Activated naive CD8-positive, alpha-beta T cell treated with anti-CD3 and anti-CD28 coated beads for 36 hours (primary cell): ENCODE results near the gene FKBP3. TPM values are rescaled to one million over a fixed set of nuclear protein-coding genes. Genes with fewer than 3 reads are reported as not detected.

Experiments used
- DNase-seq: peaks from one replicate; pipeline ENCODE4 v3.0.0; 2021
- H3K27ac Mint-ChIP-seq: one replicate; pipeline ENCODE4 v1.8.0; 2022; ENCODE audit warnings: mild to moderate bottlenecking, moderate library complexity, mixed read lengths
- H3K27me3 Mint-ChIP-seq: one replicate; pipeline ENCODE4 v1.8.0; 2022; ENCODE audit warnings: mild to moderate bottlenecking, mixed read lengths
- H3K36me3 Mint-ChIP-seq: one replicate; pipeline ENCODE4 v1.8.0; 2021; ENCODE audit warnings: mild to moderate bottlenecking, mixed read lengths
- H3K4me1 Mint-ChIP-seq: one replicate; pipeline ENCODE4 v1.8.0; 2021; ENCODE audit warnings: mixed read lengths
- H3K4me3 Mint-ChIP-seq: one replicate; pipeline ENCODE4 v1.8.0; 2022; ENCODE audit warnings: mild to moderate bottlenecking, moderate library complexity, mixed read lengths
- H3K9me3 Mint-ChIP-seq: one replicate; pipeline ENCODE4 v1.8.0; 2022; ENCODE audit warnings: mixed read lengths
- total RNA-seq, 2 experiments: library from RNA; stranded (reverse); gene quantifications; one replicate each; pipeline ENCODE4 v1.2.3, GENCODE V29; 2021

FKBP3 gene
- total RNA-seq, 2 experiments from 2014 or later, result 70.2 to 75.6 TPM

DNA sequence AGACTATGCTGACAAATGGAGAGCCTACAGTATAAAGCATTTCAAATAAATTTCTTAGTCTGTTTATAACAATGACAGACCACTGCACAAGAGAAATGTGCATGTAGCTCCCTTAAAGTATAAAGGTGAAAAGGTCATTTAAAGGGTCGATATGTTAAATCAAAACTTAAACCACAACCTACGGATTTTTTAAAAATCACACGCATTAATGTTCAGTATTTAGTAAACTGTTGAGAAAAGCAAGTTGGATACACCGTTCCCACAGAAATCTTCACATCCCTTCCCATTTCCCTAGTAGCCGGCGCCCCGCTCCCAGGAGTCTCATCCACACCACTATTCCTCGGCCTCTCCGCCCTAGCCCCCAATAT lies 614 bp downstream of the FKBP3 start:
- peak overlapping the region; percentile 99 for H3K4me3 Mint-ChIP-seq
- H3K36me3 Mint-ChIP-seq, result peaks cover 3% of the 10 kb centered on the region
- no peaks in the 10 kb centered on the region for H3K9me3 Mint-ChIP-seq
- DNase-seq, result no peak
- peaks cover 26% of the 10 kb centered on the region for H3K4me1 Mint-ChIP-seq
- no peaks in the 10 kb centered on the region for H3K27me3 Mint-ChIP-seq
- peak overlapping the region; percentile 95 for H3K27ac Mint-ChIP-seq

- H3K4me3 Mint-ChIP-seq, result no peak overlapping the region
- H3K9me3 Mint-ChIP-seq, result no peaks in the 10 kb centered on the region
- no peak overlapping the region for H3K27ac Mint-ChIP-seq
- H3K4me1 Mint-ChIP-seq, result peaks cover 16% of the 10 kb centered on the region
- H3K36me3 Mint-ChIP-seq, result peaks cover 14% of the 10 kb centered on the region
- H3K27me3 Mint-ChIP-seq, result no peaks in the 10 kb centered on the region
- DNase-seq, result no peak
Measured at GRCh38 chr14:45128963-45129629, 5.2 kb downstream of the FKBP3 start.

DNA sequence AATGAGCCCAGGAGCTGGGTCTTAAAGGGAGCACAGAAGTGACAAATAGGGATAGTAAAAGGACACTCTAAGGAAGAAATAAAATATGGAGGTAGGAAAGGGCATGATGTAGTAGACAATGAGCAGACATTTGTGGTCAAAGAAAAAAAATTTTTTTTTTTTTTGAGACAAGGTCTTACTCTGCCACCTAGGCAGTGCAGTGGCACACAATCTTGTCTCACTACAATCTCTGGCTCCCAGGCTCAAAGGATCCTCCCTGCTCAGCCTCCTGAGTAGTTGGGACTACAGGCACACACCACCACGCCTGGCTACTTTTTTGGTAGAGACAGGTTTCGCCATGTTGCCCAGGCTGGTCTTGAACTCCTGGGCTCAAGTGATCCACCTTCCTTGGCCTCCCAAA lies 8.5 kb downstream of the FKBP3 start:
- peaks cover 25% of the 10 kb centered on the region for H3K36me3 Mint-ChIP-seq
- H3K4me1 Mint-ChIP-seq, result peaks cover 6% of the 10 kb centered on the region
- H3K27me3 Mint-ChIP-seq, result no peaks in the 10 kb centered on the region
- no peak overlapping the region for H3K27ac Mint-ChIP-seq
- H3K4me3 Mint-ChIP-seq, result no peak overlapping the region
- peaks cover 1% of the 10 kb centered on the region for H3K9me3 Mint-ChIP-seq
- no peak for DNase-seq

DNA sequence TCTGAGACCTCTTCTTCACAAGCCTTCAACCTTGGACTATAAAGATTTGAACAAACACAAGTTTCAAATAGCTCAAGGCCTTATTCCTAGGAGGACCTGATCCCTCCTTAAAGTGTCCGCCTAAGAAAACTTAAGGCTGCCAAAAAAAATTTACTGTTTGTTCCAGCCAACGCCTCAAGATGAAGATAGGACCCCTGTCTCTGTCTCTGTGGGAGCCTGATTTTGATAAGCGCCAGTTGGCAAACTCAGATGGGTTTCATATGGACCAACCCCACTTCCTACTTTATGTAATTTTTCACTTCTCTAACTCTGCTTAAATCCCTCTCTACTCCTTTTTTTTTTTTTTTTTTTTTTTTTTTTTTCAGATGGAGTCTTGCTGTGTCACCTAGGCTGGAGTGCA lies 11.0 kb downstream of the FKBP3 start:
- Mint-ChIP-seq H3K36me3 (peaks cover 23% of the 10 kb centered on the region), H3K4me3 (no peak overlapping the region), H3K27ac (no peak overlapping the region), H3K4me1 (peaks cover 3% of the 10 kb centered on the region), H3K27me3 (no peaks in the 10 kb centered on the region), H3K9me3 (peaks cover 1% of the 10 kb centered on the region)
- no peak for DNase-seq

DNA sequence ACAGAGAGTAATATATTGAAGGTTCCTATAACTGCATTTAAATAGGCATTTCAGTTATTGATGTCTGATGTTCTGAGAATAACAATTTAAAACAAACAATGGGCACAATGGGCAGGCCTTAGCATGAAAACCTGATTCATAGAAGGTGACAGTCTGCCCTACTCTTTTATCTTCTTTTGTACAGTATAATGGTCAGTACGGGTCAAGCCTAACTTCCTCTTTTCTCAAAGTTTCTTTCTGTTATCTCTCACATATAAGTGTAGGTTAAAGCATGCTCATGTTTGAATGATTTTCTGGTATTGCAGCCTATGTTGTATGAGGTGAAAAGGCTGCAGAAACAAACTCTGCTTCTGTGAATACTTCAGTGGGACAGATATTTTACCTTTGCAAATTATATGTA lies 14.2 kb downstream of the FKBP3 start:
- Mint-ChIP-seq H3K36me3 (peaks cover 22% of the 10 kb centered on the region), H3K27ac (no peak overlapping the region), H3K27me3 (no peaks in the 10 kb centered on the region), H3K4me3 (no peak overlapping the region), H3K9me3 (peaks cover 1% of the 10 kb centered on the region), H3K4me1 (peaks cover 5% of the 10 kb centered on the region)
- no peak for DNase-seq

GRCh38 chr14:45118594-45118993 lies 15.7 kb downstream of the FKBP3 start:
- no peaks in the 10 kb centered on the region for H3K27me3 Mint-ChIP-seq
- H3K27ac Mint-ChIP-seq, result no peak overlapping the region
- no peak overlapping the region for H3K4me3 Mint-ChIP-seq
- H3K36me3 Mint-ChIP-seq, result peaks cover 20% of the 10 kb centered on the region
- peaks cover 13% of the 10 kb centered on the region for H3K4me1 Mint-ChIP-seq
- no peak for DNase-seq
- peaks cover 1% of the 10 kb centered on the region for H3K9me3 Mint-ChIP-seq

DNA sequence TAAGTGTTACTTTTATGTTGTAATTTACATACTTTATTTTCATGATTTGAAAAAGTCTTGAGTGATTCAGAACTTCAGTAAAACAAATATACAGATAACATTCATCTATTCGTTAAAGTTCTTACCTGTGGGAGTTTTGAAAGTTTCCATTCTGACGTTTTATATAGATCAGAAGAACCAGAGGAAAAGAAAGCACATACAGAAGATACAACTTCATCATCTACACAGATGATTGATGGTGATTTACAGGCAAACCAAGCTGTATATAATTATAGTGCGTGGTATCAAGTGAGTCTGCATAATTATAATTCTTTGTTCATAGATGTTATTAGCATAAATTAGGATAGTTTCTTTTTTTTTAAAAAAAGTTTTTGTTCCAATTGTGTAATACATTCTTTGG lies 20.0 kb downstream of the FKBP3 start:
- Mint-ChIP-seq H3K27me3 (no peaks in the 10 kb centered on the region), H3K27ac (peak overlapping the region; percentile 70), H3K4me3 (no peak overlapping the region), H3K9me3 (no peaks in the 10 kb centered on the region), H3K36me3 (peaks cover 26% of the 10 kb centered on the region), H3K4me1 (peaks cover 24% of the 10 kb centered on the region)
- DNase-seq, result no peak

- peak overlapping the region; percentile 77 for H3K27ac Mint-ChIP-seq
- no peaks in the 10 kb centered on the region for H3K9me3 Mint-ChIP-seq
- peaks cover 26% of the 10 kb centered on the region for H3K36me3 Mint-ChIP-seq
- no peak for DNase-seq
- H3K4me1 Mint-ChIP-seq, result peaks cover 24% of the 10 kb centered on the region
- no peaks in the 10 kb centered on the region for H3K27me3 Mint-ChIP-seq
- no peak overlapping the region for H3K4me3 Mint-ChIP-seq
Measured at GRCh38 chr14:45112896-45113781, 21.1 kb downstream of the FKBP3 start.

GRCh38 chr14:45104561-45104960 lies 29.7 kb downstream of the FKBP3 start:
- no peak for DNase-seq
- no peaks in the 10 kb centered on the region for H3K9me3 Mint-ChIP-seq
- peaks cover 6% of the 10 kb centered on the region for H3K4me1 Mint-ChIP-seq
- no peaks in the 10 kb centered on the region for H3K27me3 Mint-ChIP-seq
- H3K36me3 Mint-ChIP-seq, result peaks cover 24% of the 10 kb centered on the region
- H3K27ac Mint-ChIP-seq, result no peak overlapping the region
- H3K4me3 Mint-ChIP-seq, result no peak overlapping the region

DNA sequence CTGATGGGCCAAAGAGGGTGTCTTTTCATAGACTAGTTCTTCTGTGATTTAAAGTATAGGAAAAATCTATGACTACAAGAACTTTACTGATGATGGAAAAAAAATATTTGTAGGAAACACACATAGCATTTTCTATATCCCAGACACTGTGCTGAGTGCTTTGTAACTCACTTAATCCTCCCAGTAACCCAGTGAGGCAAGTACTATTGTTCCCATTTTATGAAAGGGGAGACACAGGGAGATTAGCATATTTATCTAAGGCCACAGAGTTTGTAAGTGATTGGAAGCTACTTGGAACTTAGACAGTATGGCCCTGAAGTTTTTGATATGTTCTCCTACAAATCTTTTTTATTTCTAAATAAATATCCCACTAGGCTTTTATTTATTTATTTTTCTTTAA lies 30.5 kb downstream of the FKBP3 start:
- Mint-ChIP-seq H3K36me3 (peaks cover 29% of the 10 kb centered on the region), H3K27me3 (no peaks in the 10 kb centered on the region), H3K27ac (no peak overlapping the region), H3K4me3 (no peak overlapping the region), H3K4me1 (peaks cover 6% of the 10 kb centered on the region), H3K9me3 (no peaks in the 10 kb centered on the region)
- DNase-seq, result no peak

DNA sequence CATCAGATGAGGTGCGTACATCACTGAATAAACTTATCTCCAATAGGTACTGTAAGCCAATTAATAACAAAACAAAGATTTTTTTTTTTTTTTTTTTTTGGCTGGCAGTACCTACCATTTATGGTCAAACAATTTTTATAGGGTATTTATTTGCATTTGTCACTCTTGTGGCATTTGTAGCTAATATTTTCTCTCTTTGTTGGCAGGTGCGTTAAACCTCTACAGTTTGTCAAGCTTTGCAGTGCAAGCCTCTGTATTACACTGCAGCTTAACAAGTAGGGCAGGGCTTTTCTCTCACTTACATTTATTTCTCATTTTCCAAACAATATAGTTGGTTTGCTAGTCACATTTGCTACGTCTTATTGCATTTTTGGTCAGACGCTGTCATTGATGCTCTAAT lies 38.1 kb downstream of the FKBP3 start:
- Mint-ChIP-seq H3K27me3 (no peaks in the 10 kb centered on the region), H3K36me3 (peaks cover 48% of the 10 kb centered on the region), H3K4me1 (peaks cover 22% of the 10 kb centered on the region), H3K4me3 (no peak overlapping the region), H3K9me3 (no peaks in the 10 kb centered on the region), H3K27ac (no peak overlapping the region)
- DNase-seq, result no peak

- peaks cover 32% of the 10 kb centered on the region for H3K4me1 Mint-ChIP-seq
- H3K4me3 Mint-ChIP-seq, result no peak overlapping the region
- no peaks in the 10 kb centered on the region for H3K27me3 Mint-ChIP-seq
- DNase-seq, result no peak
- H3K27ac Mint-ChIP-seq, result no peak overlapping the region
- peaks cover 45% of the 10 kb centered on the region for H3K36me3 Mint-ChIP-seq
- no peaks in the 10 kb centered on the region for H3K9me3 Mint-ChIP-seq
Measured at GRCh38 chr14:45095143-45095542, 39.1 kb downstream of the FKBP3 start.

GRCh38 chr14:45094275-45094674 lies 40.0 kb downstream of the FKBP3 start:
- Mint-ChIP-seq H3K4me3 (no peak overlapping the region), H3K27ac (no peak overlapping the region), H3K27me3 (no peaks in the 10 kb centered on the region), H3K4me1 (peaks cover 41% of the 10 kb centered on the region), H3K9me3 (no peaks in the 10 kb centered on the region), H3K36me3 (peaks cover 39% of the 10 kb centered on the region)
- no peak for DNase-seq

GRCh38 chr14:45091710-45092109 lies 42.6 kb downstream of the FKBP3 start:
- H3K36me3 Mint-ChIP-seq, result peaks cover 37% of the 10 kb centered on the region
- no peaks in the 10 kb centered on the region for H3K9me3 Mint-ChIP-seq
- no peak overlapping the region for H3K27ac Mint-ChIP-seq
- DNase-seq, result no peak
- H3K4me3 Mint-ChIP-seq, result no peak overlapping the region
- H3K4me1 Mint-ChIP-seq, result peaks cover 57% of the 10 kb centered on the region
- no peaks in the 10 kb centered on the region for H3K27me3 Mint-ChIP-seq

DNA sequence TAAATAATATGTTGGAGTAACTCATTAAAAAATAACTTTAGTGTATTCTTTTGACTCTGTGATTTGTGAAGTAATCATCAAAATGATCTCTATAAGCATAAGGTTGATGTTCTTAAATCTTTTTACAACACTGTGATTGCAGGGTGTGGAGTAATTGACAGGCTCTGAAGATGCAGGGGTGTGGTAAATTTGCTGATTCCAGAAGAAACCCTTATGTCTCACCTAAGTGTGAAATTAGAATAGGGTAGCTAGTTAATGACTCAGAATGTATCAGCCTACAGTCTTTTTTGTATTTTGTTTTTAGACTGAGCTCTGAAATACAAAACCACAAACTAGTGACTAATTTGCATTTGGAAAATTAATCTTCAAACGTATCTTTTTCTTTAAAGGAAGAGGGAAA lies 44.5 kb downstream of the FKBP3 start:
- no peak overlapping the region for H3K4me3 Mint-ChIP-seq
- no peaks in the 10 kb centered on the region for H3K9me3 Mint-ChIP-seq
- no peaks in the 10 kb centered on the region for H3K27me3 Mint-ChIP-seq
- peaks cover 73% of the 10 kb centered on the region for H3K4me1 Mint-ChIP-seq
- H3K27ac Mint-ChIP-seq, result peak overlapping the region; percentile 63
- H3K36me3 Mint-ChIP-seq, result peaks cover 38% of the 10 kb centered on the region
- DNase-seq, result no peak

DNA sequence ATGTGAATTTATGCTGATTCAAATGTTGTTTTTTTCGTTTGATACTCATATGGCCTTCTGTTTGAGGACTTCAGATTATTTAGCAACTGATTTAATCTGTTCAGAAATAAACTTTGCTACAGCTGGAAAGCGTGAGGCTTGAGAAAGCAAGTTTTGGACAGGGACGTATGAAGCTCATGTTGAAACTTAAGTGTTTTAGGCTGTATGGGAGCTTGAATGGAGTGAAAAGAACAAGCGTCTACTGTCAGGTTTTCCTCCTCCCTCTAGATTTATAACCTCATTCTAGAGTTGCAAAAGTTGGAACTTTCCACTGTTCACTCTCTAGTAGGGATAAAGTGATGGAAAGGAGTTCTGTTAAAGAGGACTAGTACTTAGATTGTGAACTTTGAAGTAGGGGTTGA lies 49.3 kb downstream of the FKBP3 start:
- Mint-ChIP-seq H3K27me3 (no peaks in the 10 kb centered on the region), H3K9me3 (no peaks in the 10 kb centered on the region), H3K4me1 (peaks cover 52% of the 10 kb centered on the region), H3K27ac (peak overlapping the region; percentile 97), H3K4me3 (peak overlapping the region; percentile 97), H3K36me3 (peaks cover 29% of the 10 kb centered on the region)
- DNase-seq, result no peak
